Hindlimb muscle (tissue), 1 donor: ENCODE results near the gene TGM2. TPM values are rescaled to one million over a fixed set of nuclear protein-coding genes. Genes with fewer than 3 reads are reported as not detected.

Experiments used
- DNase-seq: peaks from one replicate; pipeline ENCODE4 v3.0.0-alpha.2; 2013
- polyA plus RNA-seq: library from polyadenylated mRNA; unstranded; fragments of 120-200 nt; gene quantifications from one replicate; pipeline ENCODE4 v1.2.1, GENCODE V29; 2013; ENCODE audit not compliant: insufficient read length

Gene TGM2
- polyA plus RNA-seq, 1 donor, result 14.9 TPM

GRCh38 chr20:38199501-38200390, 34.7 kb upstream of the TGM2 start:
- no peak for DNase-seq

GRCh38 chr20:38198238-38198861, 33.3 kb upstream of the TGM2 start:
- DNase-seq, result no peak

GRCh38 chr20:38197619-38198018, 32.5 kb upstream of the TGM2 start:
- DNase-seq, result no peak

- no peak for DNase-seq
Observed at GRCh38 chr20:38197217-38197616, 32.1 kb upstream of the TGM2 start.

GRCh38 chr20:38196592-38196991, 31.5 kb upstream of the TGM2 start:
- DNase-seq, result no peak

- DNase-seq, result no peak
Observed at GRCh38 chr20:38196076-38196475, 31.0 kb upstream of the TGM2 start.

GRCh38 chr20:38195521-38195920, 30.5 kb upstream of the TGM2 start:
- no peak for DNase-seq

GRCh38 chr20:38194971-38195504, 30.0 kb upstream of the TGM2 start:
- no peak for DNase-seq

- no peak for DNase-seq
Observed at GRCh38 chr20:38193586-38194105, 28.6 kb upstream of the TGM2 start.

GRCh38 chr20:38192323-38192885, 27.3 kb upstream of the TGM2 start:
- DNase-seq, result no peak

- DNase-seq, result no peak
Observed at GRCh38 chr20:38191654-38192053, 26.6 kb upstream of the TGM2 start.

GRCh38 chr20:38190936-38191371, 25.9 kb upstream of the TGM2 start:
- no peak for DNase-seq

GRCh38 chr20:38190166-38190565, 25.1 kb upstream of the TGM2 start:
- no peak for DNase-seq

GRCh38 chr20:38187517-38187916, 22.4 kb upstream of the TGM2 start:
- DNase-seq, result no peak

GRCh38 chr20:38186788-38187221, 21.7 kb upstream of the TGM2 start:
- no peak for DNase-seq

- no peak for DNase-seq
Observed at GRCh38 chr20:38184101-38184500, 19.0 kb upstream of the TGM2 start.

- DNase-seq, result no peak
Observed at GRCh38 chr20:38181971-38182370, 16.9 kb upstream of the TGM2 start.

GRCh38 chr20:38181207-38181801, 16.2 kb upstream of the TGM2 start:
- no peak for DNase-seq

- DNase-seq, result no peak
Observed at GRCh38 chr20:38180781-38181180, 15.7 kb upstream of the TGM2 start.

GRCh38 chr20:38179846-38180245, 14.8 kb upstream of the TGM2 start:
- no peak for DNase-seq

GRCh38 chr20:38178581-38178980, 13.5 kb upstream of the TGM2 start:
- no peak for DNase-seq

GRCh38 chr20:38178065-38178491, 13.0 kb upstream of the TGM2 start:
- DNase-seq, result no peak

- DNase-seq, result no peak
Observed at GRCh38 chr20:38177201-38177600, 12.1 kb upstream of the TGM2 start.
